Calu3 (cell line): ENCODE measurements around the gene FSIP1. TPM values are rescaled to one million over a fixed set of nuclear protein-coding genes. Genes with fewer than 3 reads are reported as not detected.

Experiments
- BruUV-seq: library from RNA; stranded (reverse); fragments of 400-500 nt; replicated peaks from 2 replicates; lab custom pipeline; 2021; lab: Mats Ljungman, UMichigan
- CTCF ChIA-PET: fragments of 300-600 bp; sonication (Branson Sonifier 250); formaldehyde crosslinking; loops from one replicate; lab custom pipeline; 2022; ENCODE audit warnings: antibody characterized with exemption; lab: Charles Lee
- DNase-seq: peaks from one replicate; pipeline ENCODE4 v3.0.0; 2022
- H3K27ac Mint-ChIP-seq: one replicate; pipeline ENCODE4 v1.8.0; 2022; ENCODE audit warnings: mixed read lengths; ENCODE audit not compliant: unreplicated experiment
- H3K27me3 Mint-ChIP-seq: one replicate; pipeline ENCODE4 v1.8.0; 2022; ENCODE audit warnings: mixed read lengths; ENCODE audit not compliant: unreplicated experiment
- H3K36me3 Mint-ChIP-seq: one replicate; pipeline ENCODE4 v1.8.0; 2022; ENCODE audit warnings: mild to moderate bottlenecking, moderate library complexity, mixed read lengths; ENCODE audit not compliant: insufficient read depth, unreplicated experiment
- H3K4me1 Mint-ChIP-seq: one replicate; pipeline ENCODE4 v1.8.0; 2022; ENCODE audit warnings: mild to moderate bottlenecking, low read depth, mixed read lengths; ENCODE audit not compliant: unreplicated experiment
- H3K4me3 Mint-ChIP-seq: one replicate; pipeline ENCODE4 v1.8.0; 2022; ENCODE audit warnings: mild to moderate bottlenecking, low read depth, moderate library complexity, mixed read lengths; ENCODE audit not compliant: unreplicated experiment
- H3K9me3 Mint-ChIP-seq: one replicate; pipeline ENCODE4 v1.8.0; 2022; ENCODE audit warnings: low read depth, mixed read lengths; ENCODE audit not compliant: unreplicated experiment
- intact Hi-C: fragments of 100-400 bp; cut with micrococcal nuclease; formaldehyde crosslinking; loops from one replicate; pipeline ENCODE4 v1.10.0; 2022; ENCODE audit not compliant: unreplicated experiment
- total RNA-seq: library from RNA; stranded (reverse); gene quantifications from 2 replicates; pipeline ENCODE4 v1.2.3, GENCODE V29; 2022
- TF ChIP-seq, protein P1 (sequence below): fragments of 200-600 bp; IDR thresholded peaks from one replicate; pipeline ENCODE4 v1.8.0; 2022; ENCODE audit warnings: antibody characterized with exemption; ENCODE audit not compliant: unreplicated experiment

The FSIP1 gene
- total RNA-seq, 1 experiment from 2014 or later, result 0.28 TPM

DNA sequence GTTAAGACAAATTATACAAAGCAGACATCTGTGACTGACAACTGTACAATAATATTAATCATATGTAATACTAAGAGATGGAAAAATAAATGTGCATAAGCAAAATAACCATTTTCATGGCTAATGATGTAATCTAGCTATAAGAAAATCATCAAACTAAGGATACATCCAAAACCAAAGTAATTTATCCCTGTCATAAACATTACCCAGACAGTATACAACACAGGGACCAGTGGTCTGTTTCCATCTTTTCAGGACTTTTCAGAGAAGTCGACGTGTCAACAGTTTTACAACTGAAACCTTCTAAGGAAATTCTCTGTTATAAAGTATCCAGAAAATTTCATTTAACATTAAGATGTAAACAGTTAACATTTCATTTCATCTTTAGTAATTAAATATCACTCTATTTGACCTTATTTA lies 190.7 kb downstream of the FSIP1 start:
- peaks cover 15% of the 10 kb centered on the region for H3K36me3 Mint-ChIP-seq
- H3K9me3 Mint-ChIP-seq, result no peaks in the 10 kb centered on the region
- CTCF ChIA-PET, result no interaction called here
- H3K27ac Mint-ChIP-seq, result no peak overlapping the region
- no TSS peak for BruUV-seq
- no peak for DNase-seq
- H3K4me3 Mint-ChIP-seq, result no peak overlapping the region
- TF ChIP-seq, protein P1, sequence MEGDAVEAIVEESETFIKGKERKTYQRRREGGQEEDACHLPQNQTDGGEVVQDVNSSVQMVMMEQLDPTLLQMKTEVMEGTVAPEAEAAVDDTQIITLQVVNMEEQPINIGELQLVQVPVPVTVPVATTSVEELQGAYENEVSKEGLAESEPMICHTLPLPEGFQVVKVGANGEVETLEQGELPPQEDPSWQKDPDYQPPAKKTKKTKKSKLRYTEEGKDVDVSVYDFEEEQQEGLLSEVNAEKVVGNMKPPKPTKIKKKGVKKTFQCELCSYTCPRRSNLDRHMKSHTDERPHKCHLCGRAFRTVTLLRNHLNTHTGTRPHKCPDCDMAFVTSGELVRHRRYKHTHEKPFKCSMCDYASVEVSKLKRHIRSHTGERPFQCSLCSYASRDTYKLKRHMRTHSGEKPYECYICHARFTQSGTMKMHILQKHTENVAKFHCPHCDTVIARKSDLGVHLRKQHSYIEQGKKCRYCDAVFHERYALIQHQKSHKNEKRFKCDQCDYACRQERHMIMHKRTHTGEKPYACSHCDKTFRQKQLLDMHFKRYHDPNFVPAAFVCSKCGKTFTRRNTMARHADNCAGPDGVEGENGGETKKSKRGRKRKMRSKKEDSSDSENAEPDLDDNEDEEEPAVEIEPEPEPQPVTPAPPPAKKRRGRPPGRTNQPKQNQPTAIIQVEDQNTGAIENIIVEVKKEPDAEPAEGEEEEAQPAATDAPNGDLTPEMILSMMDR, result no peak
- H3K4me1 Mint-ChIP-seq, result no peaks in the 10 kb centered on the region
- intact Hi-C loops, result loop anchor here (10.0 kb wide), 1 partner anchor 73 kb away; no protein-coding TSS in a partner anchor
- no peaks in the 10 kb centered on the region for H3K27me3 Mint-ChIP-seq

DNA sequence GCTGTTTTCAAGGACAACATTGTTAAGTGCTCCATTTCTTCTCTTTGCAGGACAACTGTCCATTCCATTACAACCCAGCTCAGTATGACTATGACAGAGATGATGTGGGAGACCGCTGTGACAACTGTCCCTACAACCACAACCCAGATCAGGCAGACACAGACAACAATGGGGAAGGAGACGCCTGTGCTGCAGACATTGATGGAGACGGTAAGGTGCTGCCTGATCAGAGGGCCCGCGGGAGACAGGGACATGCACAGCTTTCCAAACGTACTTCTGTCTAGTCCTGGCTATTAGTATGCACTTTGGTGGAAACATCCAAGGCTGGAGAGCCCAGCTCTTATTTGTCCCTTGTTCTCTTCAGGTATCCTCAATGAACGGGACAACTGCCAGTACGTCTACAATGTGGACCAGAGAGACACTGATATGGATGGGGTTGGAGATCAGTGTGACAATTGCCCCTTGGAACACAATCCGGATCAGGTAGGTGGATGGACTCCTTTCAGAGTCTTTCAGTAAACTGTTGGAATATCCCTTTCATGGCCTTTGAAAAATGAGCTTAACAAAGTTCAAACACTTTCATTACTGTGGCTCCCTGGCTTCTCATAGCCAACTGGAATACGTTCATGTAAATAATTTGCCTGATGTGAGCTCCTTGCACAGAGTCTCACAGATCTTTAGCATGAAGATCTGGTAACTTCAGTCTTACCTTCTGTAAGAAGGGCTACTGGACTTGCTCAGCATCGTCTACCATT lies 191.3 kb downstream of the FSIP1 start:
- Mint-ChIP-seq H3K36me3 (peaks cover 12% of the 10 kb centered on the region), H3K27me3 (no peaks in the 10 kb centered on the region), H3K4me3 (no peak overlapping the region), H3K27ac (no peak overlapping the region), H3K9me3 (no peaks in the 10 kb centered on the region), H3K4me1 (no peaks in the 10 kb centered on the region)
- TF ChIP-seq, protein P1, result no peak
- no TSS peak for BruUV-seq
- CTCF ChIA-PET, result no interaction called here
- no peak for DNase-seq
- intact Hi-C loops, result loop anchor here (10.0 kb wide), 1 partner anchor 73 kb away; no protein-coding TSS in a partner anchor

DNA sequence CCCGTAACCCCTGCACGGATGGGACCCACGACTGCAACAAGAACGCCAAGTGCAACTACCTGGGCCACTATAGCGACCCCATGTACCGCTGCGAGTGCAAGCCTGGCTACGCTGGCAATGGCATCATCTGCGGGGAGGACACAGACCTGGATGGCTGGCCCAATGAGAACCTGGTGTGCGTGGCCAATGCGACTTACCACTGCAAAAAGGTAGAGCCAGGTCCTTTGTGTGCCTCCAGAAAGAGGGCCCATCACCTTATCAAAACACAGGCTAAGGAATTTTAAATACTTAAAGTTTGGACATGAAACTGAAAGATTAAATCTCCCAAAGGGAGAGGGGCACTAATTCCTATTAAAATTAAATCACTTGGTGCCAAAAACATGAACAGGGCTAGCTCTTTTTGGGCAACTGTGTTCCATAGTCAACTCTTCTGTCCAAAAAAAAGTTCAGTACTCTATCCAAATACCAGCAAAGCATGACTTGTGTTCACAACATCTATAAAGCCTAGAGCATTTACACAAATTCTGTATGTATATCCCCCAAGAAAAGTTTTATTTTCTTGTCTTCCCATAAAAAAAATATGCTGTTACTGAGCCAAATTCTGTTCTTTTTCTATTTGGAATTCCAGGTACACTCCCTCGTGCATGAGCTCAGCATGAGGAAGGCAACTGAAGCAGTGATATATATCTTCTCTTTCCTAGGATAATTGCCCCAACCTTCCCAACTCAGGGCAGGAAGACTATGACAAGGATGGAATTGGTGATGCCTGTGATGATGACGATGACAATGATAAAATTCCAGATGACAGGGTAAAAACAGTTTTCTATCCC lies 192.6 kb downstream of the FSIP1 start:
- TF ChIP-seq, protein P1, result no peak
- Mint-ChIP-seq H3K27me3 (no peaks in the 10 kb centered on the region), H3K36me3 (peaks cover 10% of the 10 kb centered on the region), H3K4me3 (no peak overlapping the region), H3K27ac (no peak overlapping the region), H3K4me1 (no peaks in the 10 kb centered on the region), H3K9me3 (no peaks in the 10 kb centered on the region)
- CTCF ChIA-PET, result no interaction called here
- intact Hi-C loops, result loop anchor here (10.0 kb wide), 3 partner anchors 75 to 595 kb away; no protein-coding TSS in a partner anchor
- BruUV-seq, result no TSS peak
- no peak for DNase-seq

DNA sequence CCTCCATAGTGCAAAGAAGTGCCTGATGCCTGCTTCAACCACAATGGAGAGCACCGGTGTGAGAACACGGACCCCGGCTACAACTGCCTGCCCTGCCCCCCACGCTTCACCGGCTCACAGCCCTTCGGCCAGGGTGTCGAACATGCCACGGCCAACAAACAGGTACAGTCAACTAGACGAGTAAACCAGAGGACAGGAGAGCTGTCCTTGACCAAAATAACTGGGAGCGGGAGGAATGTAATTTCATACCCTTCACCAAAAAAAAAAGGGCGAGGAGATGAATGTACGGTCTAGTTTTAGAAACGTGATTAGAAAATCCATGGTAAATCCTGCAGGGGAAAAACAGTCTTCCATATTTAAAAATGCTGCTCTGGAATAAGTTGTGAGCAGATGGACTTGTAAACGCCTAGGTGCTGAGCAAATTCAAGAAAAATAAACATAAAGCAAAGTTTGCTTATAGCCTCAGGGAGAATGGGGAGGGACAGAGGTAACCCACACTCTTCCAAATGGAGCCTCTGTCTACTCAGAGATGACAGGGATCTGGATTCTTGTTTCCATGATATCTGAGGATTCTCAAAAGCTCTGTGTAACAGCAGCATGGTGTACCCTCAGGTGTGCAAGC lies 193.3 kb downstream of the FSIP1 start:
- TF ChIP-seq, protein P1, result no peak
- peaks cover 10% of the 10 kb centered on the region for H3K36me3 Mint-ChIP-seq
- no peak overlapping the region for H3K27ac Mint-ChIP-seq
- H3K4me1 Mint-ChIP-seq, result no peaks in the 10 kb centered on the region
- BruUV-seq, result no TSS peak
- no peaks in the 10 kb centered on the region for H3K27me3 Mint-ChIP-seq
- DNase-seq, result no peak
- H3K9me3 Mint-ChIP-seq, result no peaks in the 10 kb centered on the region
- intact Hi-C loops, result loop anchor here (10.0 kb wide), 2 partner anchors 185 to 595 kb away; no protein-coding TSS in a partner anchor
- CTCF ChIA-PET, result no interaction called here
- no peak overlapping the region for H3K4me3 Mint-ChIP-seq
